PFSK-1 (cell line): ENCODE measurements around the gene ALKBH5.

ENCODE experiments used
- FOXP2 ChIP-seq: optimal IDR thresholded peaks from 2 replicates; pipeline ENCODE3; 2011; ENCODE audit warnings: borderline replicate concordance, control low read depth, inconsistent platforms; ENCODE audit not compliant: insufficient read depth; ENCODE audit errors: extremely low read length, extremely low read depth
- POLR2AphosphoS5 ChIP-seq: IDR thresholded peaks from 2 replicates; pipeline ENCODE4 v1.6.1; 2012; ENCODE audit warnings: low read depth, mild to moderate bottlenecking, control low read depth, low read length, moderate library complexity
- REST ChIP-seq, 2 experiments: IDR thresholded peaks; 2 replicates each; pipeline versions ENCODE4 v1.6.1 to v1.8.0; 2011 to 2012; ENCODE audit warnings: low read depth in 2 of 2, low read length in 2 of 2, control low read depth in 1 of 2, inconsistent platforms in 1 of 2, mild to moderate bottlenecking in 1 of 2, moderate library complexity in 1 of 2; ENCODE audit not compliant: insufficient read depth in 1 of 2
- SIN3A ChIP-seq: IDR thresholded peaks from 2 replicates; pipeline ENCODE4 v1.6.1; 2012; ENCODE audit warnings: mild to moderate bottlenecking, low read length, moderate library complexity, borderline replicate concordance; ENCODE audit not compliant: insufficient read depth
- TAF1 ChIP-seq: IDR thresholded peaks from 2 replicates; pipeline ENCODE4 v1.6.1; 2012; ENCODE audit warnings: low read length, control low read depth, borderline replicate concordance; ENCODE audit not compliant: insufficient read depth

The ALKBH5 gene

GRCh38 chr17:18166894-18167293 is 16.7 kb upstream of the ALKBH5 start:
- TF ChIP-seq SIN3A (no peak), FOXP2 (no peak)

- TF ChIP-seq SIN3A (no peak), REST (IDR thresholded peaks at IDR 0.05; ENCODE audit: insufficient read depth in 1 of 2, low read depth in 2 of 2, low read length in 2 of 2) (no peak), TAF1 (no peak), FOXP2 (no peak), POLR2AphosphoS5 (no peak)
Measured at GRCh38 chr17:18167421-18167820, 16.2 kb upstream of the ALKBH5 start.

GRCh38 chr17:18172531-18173278 is 10.9 kb upstream of the ALKBH5 start:
- TF ChIP-seq REST (IDR thresholded peaks at IDR 0.05; ENCODE audit: insufficient read depth in 1 of 2, low read depth in 2 of 2, low read length in 2 of 2) = no peak
- no peak for TF ChIP-seq FOXP2
- TF ChIP-seq SIN3A = no peak
- no peak for TF ChIP-seq POLR2AphosphoS5
- TF ChIP-seq TAF1 = no peak

- TF ChIP-seq FOXP2 (no peak), POLR2AphosphoS5 (no peak), SIN3A (no peak), REST (IDR thresholded peaks at IDR 0.05; ENCODE audit: insufficient read depth in 1 of 2, low read depth in 2 of 2, low read length in 2 of 2) (no peak), TAF1 (no peak)
Measured at GRCh38 chr17:18173740-18174139, 9.9 kb upstream of the ALKBH5 start.

- TF ChIP-seq POLR2AphosphoS5 (no peak), REST (IDR thresholded peaks at IDR 0.05; ENCODE audit: insufficient read depth in 1 of 2, low read depth in 2 of 2, low read length in 2 of 2) (no peak), TAF1 (no peak), FOXP2 (no peak), SIN3A (no peak)
Measured at GRCh38 chr17:18176176-18176575, 7.5 kb upstream of the ALKBH5 start.

GRCh38 chr17:18177133-18177532 is 6.5 kb upstream of the ALKBH5 start:
- TF ChIP-seq FOXP2 (no peak), SIN3A (no peak), TAF1 (no peak), REST (IDR thresholded peaks at IDR 0.05; ENCODE audit: insufficient read depth in 1 of 2, low read depth in 2 of 2, low read length in 2 of 2) (no peak), POLR2AphosphoS5 (no peak)
